ENCODE results near the gene MDC1. TPM values are rescaled to one million over a fixed set of nuclear protein-coding genes. Genes with fewer than 3 reads are reported as not detected.

Gene MDC1
- total and polyA plus RNA-seq, 2 of the 13 experiments (the other 11 are each of a cell fraction or from before 2014, with no cell fraction given), result 8.4 to 14.0 TPM

DNA sequence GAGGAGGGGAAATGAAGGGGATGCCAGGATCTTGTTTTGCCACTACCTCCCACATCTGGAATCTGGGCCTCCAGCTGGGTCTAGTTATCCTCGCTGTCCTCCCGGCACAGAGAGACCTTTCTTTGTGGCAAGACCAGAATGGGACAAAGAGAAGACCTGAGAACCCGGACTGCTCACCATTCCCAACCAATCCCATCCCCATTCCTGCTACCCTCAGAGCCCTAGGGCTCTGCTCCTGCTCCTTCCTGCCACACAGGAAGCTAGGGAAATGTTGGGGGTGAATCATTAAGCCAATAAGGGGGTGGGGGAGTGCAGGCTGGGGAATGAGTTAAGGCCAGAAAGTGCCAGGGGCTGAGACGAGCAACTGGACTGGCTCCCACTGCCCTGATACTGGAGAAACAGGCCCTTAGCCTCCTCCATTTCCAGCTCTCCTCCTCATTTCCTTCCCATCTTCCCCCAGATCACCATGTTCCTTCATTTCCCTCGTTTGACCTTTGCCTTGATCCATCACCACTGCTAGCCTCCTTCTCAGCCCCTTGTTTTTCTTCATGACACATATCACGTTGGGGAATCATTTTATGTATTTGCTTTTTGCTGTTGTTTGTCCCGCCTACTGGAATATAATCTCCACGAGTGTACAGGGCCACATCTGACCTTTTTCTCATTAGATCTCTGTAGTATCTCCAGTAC, 31.9 kb upstream of the MDC1 start (continued):
- TF ChIP-seq NFYC (CRISPR knock-in tag; IDR thresholded peaks at IDR 0.05) (peak; percentile 12; the same call in 1 of the 2 replicates), SAFB2 (CRISPR knock-in tag; IDR thresholded peaks at IDR 0.05; ENCODE audit: borderline replicate concordance, low read depth) (no peak), ASH2L (IDR thresholded peaks at IDR 0.05; ENCODE audit: insufficient read length, low read depth, low read length) (no peak), ZNF282 (IDR thresholded peaks at IDR 0.05; ENCODE audit: partially characterized antibody) (no peak), RAD51 (IDR thresholded peaks at IDR 0.05; ENCODE audit: borderline replicate concordance) (no peak), MED1 (CRISPR knock-in tag; IDR thresholded peaks at IDR 0.05) (peak; percentile 92), LCORL (IDR thresholded peaks at IDR 0.05) (no peak), LCORL (CRISPR knock-in tag; IDR thresholded peaks at IDR 0.05) (peak; percentile 43), ZC3H13 (CRISPR knock-in tag; IDR thresholded peaks at IDR 0.05) (peak; percentile 86; the same call in 1 of the 2 replicates), ZNF441 (CRISPR knock-in tag; IDR thresholded peaks at IDR 0.05; ENCODE audit: borderline replicate concordance) (peak; percentile 70), KAT2B (IDR thresholded peaks at IDR 0.05; ENCODE audit: borderline replicate concordance, low read depth, low read length) (no peak), CAMTA2 (CRISPR knock-in tag; IDR thresholded peaks at IDR 0.05; ENCODE audit: borderline replicate concordance) (no peak), ZBTB21 (CRISPR knock-in tag; IDR thresholded peaks at IDR 0.05) (0 out of 2 replicates have a peak, but pooled peaks have one; percentile 4), NFATC3 (CRISPR knock-in tag; IDR thresholded peaks at IDR 0.05) (0 out of 2 replicates have a peak, but pooled peaks have one; percentile 90), KAT7 (CRISPR knock-in tag; IDR thresholded peaks at IDR 0.05; ENCODE audit: borderline replicate concordance) (peak; percentile 64; the same call in 1 of the 2 replicates), NPAS2 (CRISPR knock-in tag; IDR thresholded peaks at IDR 0.05; ENCODE audit: borderline replicate concordance) (no peak), HDAC2 (CRISPR knock-in tag; IDR thresholded peaks at IDR 0.05) (peak; percentile 10; the same call in 1 of the 2 replicates), HES4 (CRISPR knock-in tag; IDR thresholded peaks at IDR 0.05; ENCODE audit: borderline replicate concordance) (no peak), ZNF629 (CRISPR knock-in tag; conservative IDR thresholded peaks at IDR 0.05) (no peak), IKZF1 (IDR thresholded peaks at IDR 0.05) (no peak)
- TF ChIP-seq, protein P1, sequence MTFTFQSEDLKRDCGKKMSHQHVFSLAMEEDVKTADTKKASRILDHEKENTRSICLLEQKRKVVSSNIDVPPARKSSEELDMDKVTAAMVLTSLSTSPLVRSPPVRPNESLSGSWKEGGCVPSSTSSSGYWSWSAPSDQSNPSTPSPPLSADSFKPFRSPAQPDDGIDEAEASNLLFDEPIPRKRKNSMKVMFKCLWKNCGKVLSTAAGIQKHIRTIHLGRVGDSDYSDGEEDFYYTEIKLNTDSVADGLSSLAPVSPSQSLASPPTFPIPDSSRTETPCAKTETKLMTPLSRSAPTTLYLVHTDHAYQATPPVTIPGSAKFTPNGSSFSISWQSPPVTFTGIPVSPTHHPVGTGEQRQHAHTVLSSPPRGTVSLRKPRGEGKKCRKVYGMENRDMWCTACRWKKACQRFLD (CRISPR knock-in tag; IDR thresholded peaks at IDR 0.05; ENCODE audit: borderline replicate concordance), result no peak
- TF ChIP-seq, protein P2, sequence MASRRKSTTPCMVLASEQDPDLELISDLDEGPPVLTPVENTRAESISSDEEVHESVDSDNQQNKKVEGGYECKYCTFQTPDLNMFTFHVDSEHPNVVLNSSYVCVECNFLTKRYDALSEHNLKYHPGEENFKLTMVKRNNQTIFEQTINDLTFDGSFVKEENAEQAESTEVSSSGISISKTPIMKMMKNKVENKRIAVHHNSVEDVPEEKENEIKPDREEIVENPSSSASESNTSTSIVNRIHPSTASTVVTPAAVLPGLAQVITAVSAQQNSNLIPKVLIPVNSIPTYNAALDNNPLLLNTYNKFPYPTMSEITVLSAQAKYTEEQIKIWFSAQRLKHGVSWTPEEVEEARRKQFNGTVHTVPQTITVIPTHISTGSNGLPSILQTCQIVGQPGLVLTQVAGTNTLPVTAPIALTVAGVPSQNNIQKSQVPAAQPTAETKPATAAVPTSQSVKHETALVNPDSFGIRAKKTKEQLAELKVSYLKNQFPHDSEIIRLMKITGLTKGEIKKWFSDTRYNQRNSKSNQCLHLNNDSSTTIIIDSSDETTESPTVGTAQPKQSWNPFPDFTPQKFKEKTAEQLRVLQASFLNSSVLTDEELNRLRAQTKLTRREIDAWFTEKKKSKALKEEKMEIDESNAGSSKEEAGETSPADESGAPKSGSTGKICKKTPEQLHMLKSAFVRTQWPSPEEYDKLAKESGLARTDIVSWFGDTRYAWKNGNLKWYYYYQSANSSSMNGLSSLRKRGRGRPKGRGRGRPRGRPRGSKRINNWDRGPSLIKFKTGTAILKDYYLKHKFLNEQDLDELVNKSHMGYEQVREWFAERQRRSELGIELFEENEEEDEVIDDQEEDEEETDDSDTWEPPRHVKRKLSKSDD (CRISPR knock-in tag; IDR thresholded peaks at IDR 0.05; ENCODE audit: low read depth), result no peak
- TF ChIP-seq, protein P3, sequence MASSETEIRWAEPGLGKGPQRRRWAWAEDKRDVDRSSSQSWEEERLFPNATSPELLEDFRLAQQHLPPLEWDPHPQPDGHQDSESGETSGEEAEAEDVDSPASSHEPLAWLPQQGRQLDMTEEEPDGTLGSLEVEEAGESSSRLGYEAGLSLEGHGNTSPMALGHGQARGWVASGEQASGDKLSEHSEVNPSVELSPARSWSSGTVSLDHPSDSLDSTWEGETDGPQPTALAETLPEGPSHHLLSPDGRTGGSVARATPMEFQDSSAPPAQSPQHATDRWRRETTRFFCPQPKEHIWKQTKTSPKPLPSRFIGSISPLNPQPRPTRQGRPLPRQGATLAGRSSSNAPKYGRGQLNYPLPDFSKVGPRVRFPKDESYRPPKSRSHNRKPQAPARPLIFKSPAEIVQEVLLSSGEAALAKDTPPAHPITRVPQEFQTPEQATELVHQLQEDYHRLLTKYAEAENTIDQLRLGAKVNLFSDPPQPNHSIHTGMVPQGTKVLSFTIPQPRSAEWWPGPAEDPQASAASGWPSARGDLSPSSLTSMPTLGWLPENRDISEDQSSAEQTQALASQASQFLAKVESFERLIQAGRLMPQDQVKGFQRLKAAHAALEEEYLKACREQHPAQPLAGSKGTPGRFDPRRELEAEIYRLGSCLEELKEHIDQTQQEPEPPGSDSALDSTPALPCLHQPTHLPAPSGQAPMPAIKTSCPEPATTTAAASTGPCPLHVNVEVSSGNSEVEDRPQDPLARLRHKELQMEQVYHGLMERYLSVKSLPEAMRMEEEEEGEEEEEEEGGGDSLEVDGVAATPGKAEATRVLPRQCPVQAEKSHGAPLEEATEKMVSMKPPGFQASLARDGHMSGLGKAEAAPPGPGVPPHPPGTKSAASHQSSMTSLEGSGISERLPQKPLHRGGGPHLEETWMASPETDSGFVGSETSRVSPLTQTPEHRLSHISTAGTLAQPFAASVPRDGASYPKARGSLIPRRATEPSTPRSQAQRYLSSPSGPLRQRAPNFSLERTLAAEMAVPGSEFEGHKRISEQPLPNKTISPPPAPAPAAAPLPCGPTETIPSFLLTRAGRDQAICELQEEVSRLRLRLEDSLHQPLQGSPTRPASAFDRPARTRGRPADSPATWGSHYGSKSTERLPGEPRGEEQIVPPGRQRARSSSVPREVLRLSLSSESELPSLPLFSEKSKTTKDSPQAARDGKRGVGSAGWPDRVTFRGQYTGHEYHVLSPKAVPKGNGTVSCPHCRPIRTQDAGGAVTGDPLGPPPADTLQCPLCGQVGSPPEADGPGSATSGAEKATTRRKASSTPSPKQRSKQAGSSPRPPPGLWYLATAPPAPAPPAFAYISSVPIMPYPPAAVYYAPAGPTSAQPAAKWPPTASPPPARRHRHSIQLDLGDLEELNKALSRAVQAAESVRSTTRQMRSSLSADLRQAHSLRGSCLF (CRISPR knock-in tag; IDR thresholded peaks at IDR 0.05; ENCODE audit: borderline replicate concordance), result no peak

All from HepG2 (cell line).